Endothelial cell of umbilical vein (primary cell): ENCODE results near the gene KIF6. TPM values are rescaled to one million over a fixed set of nuclear protein-coding genes. Genes with fewer than 3 reads are reported as not detected.

Source experiments
- BruUV-seq: library from RNA; stranded (reverse); fragments of 400-500 nt; replicated peaks from 2 replicates; lab custom pipeline; 2021; lab: Mats Ljungman, UMichigan
- CTCF ChIA-PET: fragments of 300-600, 350-600 bp; sonication (Branson Sonifier 250); formaldehyde crosslinking; loops from one replicate; lab custom pipeline; 2021; ENCODE audit warnings: antibody characterized with exemption, inconsistent platforms; lab: Charles Lee
- POLR2A ChIA-PET: fragments of 300-600, 350-600 bp; sonication (Branson Sonifier 250); formaldehyde crosslinking; loops from one replicate; lab custom pipeline; 2021; ENCODE audit warnings: antibody characterized with exemption, inconsistent platforms; lab: Charles Lee
- DNase-seq: peaks from one replicate; pipeline ENCODE4 v3.0.0-alpha.2; 2011; ENCODE audit warnings: low read depth, low spot score
- FAIRE-seq: peaks from 2 replicates; lab custom pipeline; 2011; peaks lifted over from hg19 to GRCh38; lab: Jason Lieb, UNC
- H2AFZ ChIP-seq: 2 replicates; pipeline ENCODE4 v1.6.0; 2012; ENCODE audit warnings: low read depth, low read length, control low read depth, inconsistent platforms
- H3K27ac ChIP-seq: 2 replicates; pipeline ENCODE4 v1.5.1; 2011; ENCODE audit warnings: low read depth, mild to moderate bottlenecking, control low read depth, low read length, moderate library complexity; ENCODE audit not compliant: insufficient read depth
- H3K27me3 ChIP-seq, 2 experiments: 2 replicates each; pipeline versions ENCODE4 v1.6.0 to v1.6.1; 2011; ENCODE audit warnings: low read length in 2 of 2, mixed read lengths in 1 of 2; ENCODE audit not compliant: control insufficient read depth in 2 of 2, insufficient read depth in 2 of 2
- H3K36me3 ChIP-seq, 2 experiments: 2 replicates in 1 of 2; 3 replicates in 1 of 2; pipeline ENCODE4 v1.5.1; 2011; ENCODE audit warnings: low read length in 2 of 2, mild to moderate bottlenecking in 1 of 2, moderate library complexity in 1 of 2; ENCODE audit not compliant: control insufficient read depth in 2 of 2, insufficient read depth in 2 of 2; ENCODE audit errors: extremely low read depth in 1 of 2
- H3K4me1 ChIP-seq: 3 replicates; pipeline ENCODE4 v1.5.1; 2011; ENCODE audit warnings: mild to moderate bottlenecking, low read length; ENCODE audit not compliant: control insufficient read depth, insufficient read depth; ENCODE audit errors: extremely low read depth
- H3K4me2 ChIP-seq: 2 replicates; pipeline ENCODE4 v1.6.1; 2011; ENCODE audit warnings: low read length, control low read depth, mixed read lengths; ENCODE audit not compliant: insufficient read depth
- H3K4me3 ChIP-seq, 3 experiments: fragments of 200-600 bp in 1 of 3; sonication (generic), shearing (Covaris generic) in 1 of 3; replicated peaks in 1 of 3; 2 replicates each; pipeline ENCODE4 v1.5.1; 2011 to 2016; ENCODE audit warnings: control low read depth in 3 of 3, low read length in 3 of 3, mild to moderate bottlenecking in 2 of 3, inconsistent platforms in 1 of 3, low read depth in 1 of 3, moderate library complexity in 1 of 3; ENCODE audit not compliant: insufficient read depth in 1 of 3
- H3K79me2 ChIP-seq: 2 replicates; pipeline ENCODE4 v1.6.0; 2012; ENCODE audit warnings: low read length, inconsistent platforms; ENCODE audit not compliant: control insufficient read depth, insufficient read depth
- H3K9ac ChIP-seq: replicated peaks from 2 replicates; pipeline ENCODE3; 2011; ENCODE audit warnings: low read length, control low read depth; ENCODE audit not compliant: insufficient read depth; ENCODE audit errors: extremely low read depth
- H3K9me1 ChIP-seq: replicated peaks from 3 replicates; pipeline ENCODE4 v1.6.0; 2011; ENCODE audit warnings: mild to moderate bottlenecking, low read length; ENCODE audit not compliant: control insufficient read depth, insufficient read depth; ENCODE audit errors: extremely low read depth
- H3K9me3 ChIP-seq: replicated peaks from 2 replicates; pipeline ENCODE4 v1.5.1; 2012; ENCODE audit warnings: low read length, inconsistent platforms; ENCODE audit not compliant: control insufficient read depth, insufficient read depth
- H4K20me1 ChIP-seq: replicated peaks from 2 replicates; pipeline ENCODE3; 2011; ENCODE audit warnings: mild to moderate bottlenecking, low read length; ENCODE audit not compliant: control insufficient read depth, insufficient read depth; ENCODE audit errors: extremely low read depth
- FOS ChIP-seq: IDR thresholded peaks from 2 replicates; pipeline ENCODE4 v1.6.1; 2011; ENCODE audit warnings: mild to moderate bottlenecking, low read length, moderate library complexity, borderline replicate concordance; ENCODE audit not compliant: insufficient read depth
- GATA2 ChIP-seq: IDR thresholded peaks from 2 replicates; pipeline ENCODE4 v1.7.0; 2011; ENCODE audit warnings: low read depth, mild to moderate bottlenecking, moderate library complexity, mixed read lengths, low read length; ENCODE audit not compliant: insufficient read length, insufficient read depth
- JUN ChIP-seq: IDR thresholded peaks from 2 replicates; pipeline ENCODE4 v1.6.1; 2011; ENCODE audit warnings: borderline replicate concordance, low read depth; ENCODE audit not compliant: insufficient read length, insufficient read depth
- POLR2A ChIP-seq: IDR thresholded peaks from 2 replicates; pipeline ENCODE4 v1.6.1; 2012; ENCODE audit warnings: low read depth, mild to moderate bottlenecking, control low read depth, low read length
- dilution Hi-C: fragments of 300-500 bp; cut with MboI; formaldehyde crosslinking; loops from one replicate; pipeline ENCODE4 v1.15.0; 2019; ENCODE audit warnings: low sequenced_read_pairs; ENCODE audit not compliant: extremely low pct_ligation_motif_present
- intact Hi-C: fragments of 100-400 bp; cut with micrococcal nuclease; formaldehyde crosslinking; loops from one replicate; pipeline ENCODE4 v1.10.0; 2022
- polyA plus RNA-seq, 4 experiments: library from polyadenylated mRNA; depleted of rRNA in 3 of 4; stranded (reverse) in 3 of 4; unstranded in 1 of 4; fragments of >200 nt; gene quantifications; 2 replicates each; pipeline versions ENCODE4 v1.2.1 to v1.2.3, GENCODE V29; 2011 to 2012; ENCODE audit warnings: missing spikeins in 1 of 4
- total RNA-seq: library from RNA; stranded (reverse); gene quantifications from 2 replicates; pipeline ENCODE4 v1.2.3, GENCODE V29; 2021
- TF ChIP-seq, protein P1 (sequence below), 2 donors: IDR thresholded peaks; 1 replicate in 1 of 2; 2 replicates in 1 of 2; pipeline ENCODE4 v1.5.1; 2011; ENCODE audit warnings: low read length in 2 of 2, mild to moderate bottlenecking in 2 of 2, moderate library complexity in 2 of 2, control low read depth in 1 of 2, inconsistent platforms in 1 of 2, low read depth in 1 of 2; ENCODE audit not compliant: insufficient read depth in 1 of 2; ENCODE audit errors: extremely low read depth in 1 of 2
- TF ChIP-seq, protein P2 (sequence below): IDR thresholded peaks from 2 replicates; pipeline ENCODE4 v1.6.1; 2011; ENCODE audit not compliant: insufficient read depth, insufficient read length

Gene KIF6
- total and polyA plus RNA-seq, 2 donors (not counting 3 experiments of a cell fraction or from before 2014, with no cell fraction given): not detected

DNA sequence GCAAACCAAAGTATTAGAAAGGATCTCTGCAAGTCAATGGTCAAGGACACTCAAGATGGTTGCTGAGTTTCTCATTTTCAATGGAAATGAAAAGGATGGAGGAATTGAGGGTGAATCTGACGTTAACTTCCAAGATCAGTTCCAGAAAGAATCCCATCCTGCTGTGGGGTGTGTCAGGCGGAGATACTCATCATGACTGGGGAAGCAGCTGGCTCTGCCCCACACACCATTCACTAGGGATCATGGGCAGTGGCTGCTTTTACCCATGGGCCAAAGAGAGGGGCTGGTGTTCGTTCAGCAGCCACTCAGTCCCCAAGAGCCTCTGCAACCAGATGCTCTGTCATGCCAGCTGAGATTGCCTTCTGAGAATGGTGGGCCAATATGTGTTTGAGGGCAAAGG is 300.4 kb downstream of the KIF6 start:
- Histone ChIP-seq H3K4me1 (peaks cover 14% of the 10 kb centered on the region), H3K4me3 (no peak overlapping the region), H4K20me1 (no peaks in the 10 kb centered on the region), H3K36me3 (no peaks in the 10 kb centered on the region), H3K9me3 (no peaks in the 10 kb centered on the region), H3K9ac (no peak overlapping the region), H2AFZ (no peak overlapping the region), H3K9me1 (no peaks in the 10 kb centered on the region), H3K4me2 (no peak overlapping the region), H3K79me2 (no peaks in the 10 kb centered on the region), H3K27me3 (no peaks in the 10 kb centered on the region), H3K27ac (no peak overlapping the region)
- BruUV-seq: no TSS peak
- POLR2A ChIA-PET: no interaction called here
- TF ChIP-seq POLR2A (no peak), GATA2 (no peak), FOS (no peak), JUN (no peak)
- TF ChIP-seq, protein P1, sequence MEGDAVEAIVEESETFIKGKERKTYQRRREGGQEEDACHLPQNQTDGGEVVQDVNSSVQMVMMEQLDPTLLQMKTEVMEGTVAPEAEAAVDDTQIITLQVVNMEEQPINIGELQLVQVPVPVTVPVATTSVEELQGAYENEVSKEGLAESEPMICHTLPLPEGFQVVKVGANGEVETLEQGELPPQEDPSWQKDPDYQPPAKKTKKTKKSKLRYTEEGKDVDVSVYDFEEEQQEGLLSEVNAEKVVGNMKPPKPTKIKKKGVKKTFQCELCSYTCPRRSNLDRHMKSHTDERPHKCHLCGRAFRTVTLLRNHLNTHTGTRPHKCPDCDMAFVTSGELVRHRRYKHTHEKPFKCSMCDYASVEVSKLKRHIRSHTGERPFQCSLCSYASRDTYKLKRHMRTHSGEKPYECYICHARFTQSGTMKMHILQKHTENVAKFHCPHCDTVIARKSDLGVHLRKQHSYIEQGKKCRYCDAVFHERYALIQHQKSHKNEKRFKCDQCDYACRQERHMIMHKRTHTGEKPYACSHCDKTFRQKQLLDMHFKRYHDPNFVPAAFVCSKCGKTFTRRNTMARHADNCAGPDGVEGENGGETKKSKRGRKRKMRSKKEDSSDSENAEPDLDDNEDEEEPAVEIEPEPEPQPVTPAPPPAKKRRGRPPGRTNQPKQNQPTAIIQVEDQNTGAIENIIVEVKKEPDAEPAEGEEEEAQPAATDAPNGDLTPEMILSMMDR (IDR thresholded peaks at IDR 0.05; ENCODE audit: extremely low read depth in 1 of 2, insufficient read depth in 1 of 2, low read depth in 1 of 2, low read length in 2 of 2): no peak
- TF ChIP-seq, protein P2, sequence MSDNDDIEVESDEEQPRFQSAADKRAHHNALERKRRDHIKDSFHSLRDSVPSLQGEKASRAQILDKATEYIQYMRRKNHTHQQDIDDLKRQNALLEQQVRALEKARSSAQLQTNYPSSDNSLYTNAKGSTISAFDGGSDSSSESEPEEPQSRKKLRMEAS: no peak
- dilution Hi-C loops (no loop called here), intact Hi-C loops (loop anchor here (5.0 to 10.0 kb wide), 3 partner anchors 462 to 1572 kb away; partner anchors contain the start of gene MOCS1)
- FAIRE-seq (no peak), DNase-seq (no peak)
- CTCF ChIA-PET: no interaction called here
